MM.1S (cell line): ENCODE data around the gene HOXC6.

Experiments
- DNase-seq: peaks from one replicate; pipeline ENCODE4 v3.0.0-alpha.2; 2015
- H2AFZ ChIP-seq: fragments of 300-600 bp; sonication (generic); 2 replicates; pipeline ENCODE4 v1.6.0; 2016; ENCODE audit warnings: antibody characterized with exemption, low read length
- H3F3A ChIP-seq: fragments of 300-600 bp; sonication (generic); 2 replicates; pipeline ENCODE4 v1.6.1; 2016; ENCODE audit warnings: mild to moderate bottlenecking, antibody characterized with exemption, low read length, moderate library complexity, mixed read lengths; ENCODE audit not compliant: insufficient read depth
- H3K27ac ChIP-seq: fragments of 300-600 bp; sonication (generic); 2 replicates; pipeline ENCODE4 v1.5.1; 2016; ENCODE audit warnings: mild to moderate bottlenecking, low read length
- H3K27me3 ChIP-seq: fragments of 300-600 bp; sonication (generic); replicated peaks from 2 replicates; pipeline ENCODE4 v1.6.0; 2016; ENCODE audit warnings: low read length; ENCODE audit not compliant: insufficient read depth
- H3K36me3 ChIP-seq: fragments of 300-600 bp; sonication (generic); replicated peaks from 2 replicates; pipeline ENCODE4 v1.6.1; 2016; ENCODE audit warnings: mild to moderate bottlenecking, low read length, mixed read lengths; ENCODE audit not compliant: insufficient read depth
- H3K4me1 ChIP-seq: fragments of 300-600 bp; sonication (generic); 2 replicates; pipeline ENCODE4 v1.6.1; 2016; ENCODE audit warnings: low read length, mixed read lengths
- H3K4me2 ChIP-seq: fragments of 300-600 bp; sonication (generic); 2 replicates; pipeline ENCODE4 v1.6.0; 2016; ENCODE audit warnings: low read depth, low read length
- H3K4me3 ChIP-seq: fragments of 300-600 bp; sonication (generic); 2 replicates; pipeline ENCODE4 v1.5.1; 2016; ENCODE audit warnings: low read length, mixed read lengths
- H3K79me2 ChIP-seq: fragments of 300-600 bp; sonication (generic); 2 replicates; pipeline ENCODE4 v1.6.1; 2016; ENCODE audit warnings: mixed run types, low read length, mixed read lengths
- H3K9ac ChIP-seq: fragments of 300-600 bp; sonication (generic); 2 replicates; pipeline ENCODE4 v1.6.1; 2016; ENCODE audit warnings: low read length, mixed read lengths
- H3K9me2 ChIP-seq: fragments of 300-600 bp; sonication (generic); replicated peaks from 2 replicates; pipeline ENCODE4 v1.6.1; 2016; ENCODE audit warnings: mild to moderate bottlenecking, low read length, mixed read lengths; ENCODE audit not compliant: insufficient read depth
- H3K9me3 ChIP-seq: fragments of 300-600 bp; sonication (generic); replicated peaks from 2 replicates; pipeline ENCODE4 v1.6.1; 2016; ENCODE audit warnings: mild to moderate bottlenecking, low read length, mixed read lengths; ENCODE audit not compliant: insufficient read depth
- H4K20me1 ChIP-seq: fragments of 300-600 bp; sonication (generic); 2 replicates; pipeline ENCODE4 v1.6.1; 2016; ENCODE audit warnings: mild to moderate bottlenecking, low read length, moderate library complexity, mixed read lengths; ENCODE audit not compliant: insufficient read depth
- CTCF ChIP-seq: fragments of 300-600 bp; sonication (generic); IDR thresholded peaks from 2 replicates; pipeline ENCODE4 v1.5.1; 2016; ENCODE audit warnings: antibody characterized with exemption, low read length, mixed read lengths
- EZH2 ChIP-seq: fragments of 300-600 bp; sonication (generic); optimal IDR thresholded peaks from 2 replicates; pipeline ENCODE3; 2017; ENCODE audit warnings: low read depth, mild to moderate bottlenecking, antibody characterized with exemption, low read length, mixed read lengths
- EZH2phosphoT487 ChIP-seq: fragments of 300-600 bp; sonication (generic); IDR thresholded peaks from 2 replicates; pipeline ENCODE4 v1.6.1; 2018; ENCODE audit warnings: antibody characterized with exemption, low read length

Gene HOXC6

GRCh38 chr12:53990311-53991076 is 37.7 kb upstream of the HOXC6 start:
- Histone ChIP-seq H3F3A (0 out of 2 replicates have a peak, but pooled peaks cover 6% of the 10 kb centered on the region), H3K4me2 (no peak overlapping the region), H3K27me3 (peaks cover 98% of the 10 kb centered on the region), H3K9me3 (no peaks in the 10 kb centered on the region), H3K36me3 (no peaks in the 10 kb centered on the region), H3K9me2 (no peaks in the 10 kb centered on the region), H4K20me1 (no peaks in the 10 kb centered on the region), H3K4me3 (no peak overlapping the region), H3K27ac (no peak overlapping the region), H3K9ac (no peak overlapping the region), H2AFZ (no peak overlapping the region), H3K4me1 (peaks cover 20% of the 10 kb centered on the region; the same call in 1 of the 2 replicates), H3K79me2 (no peaks in the 10 kb centered on the region)
- peak; percentile 79 for TF ChIP-seq EZH2
- no peak for TF ChIP-seq EZH2phosphoT487
- DNase-seq = no peak

- TF ChIP-seq EZH2 (peak; percentile 28), EZH2phosphoT487 (no peak)
Observed at GRCh38 chr12:53991077-53991460, 37.2 kb upstream of the HOXC6 start.

GRCh38 chr12:53992377-53992889 is 35.8 kb upstream of the HOXC6 start:
- H3F3A ChIP-seq = 0 out of 2 replicates have a peak, but pooled peaks cover 6% of the 10 kb centered on the region
- H3K4me3 ChIP-seq = no peak overlapping the region
- H3K27ac ChIP-seq = no peak overlapping the region
- H3K9me3 ChIP-seq = no peaks in the 10 kb centered on the region
- no peaks in the 10 kb centered on the region for H3K9me2 ChIP-seq
- TF ChIP-seq EZH2 (no peak), EZH2phosphoT487 (no peak), CTCF (no peak)
- H3K36me3 ChIP-seq = no peaks in the 10 kb centered on the region
- peaks cover 96% of the 10 kb centered on the region for H3K27me3 ChIP-seq
- H4K20me1 ChIP-seq = no peaks in the 10 kb centered on the region
- H3K4me2 ChIP-seq = no peak overlapping the region
- no peak for DNase-seq
- peaks cover 23% of the 10 kb centered on the region; the same call in 1 of the 2 replicates for H3K4me1 ChIP-seq
- H3K79me2 ChIP-seq = no peaks in the 10 kb centered on the region
- no peak overlapping the region for H2AFZ ChIP-seq
- H3K9ac ChIP-seq = no peak overlapping the region

More at GRCh38 chr12:53991077-53991460, 37.2 kb upstream of the HOXC6 start:
- no peak overlapping the region for H2AFZ ChIP-seq
- no peaks in the 10 kb centered on the region for H3K9me3 ChIP-seq
- no peak overlapping the region for H3K27ac ChIP-seq
- 0 out of 2 replicates have a peak, but pooled peaks cover 6% of the 10 kb centered on the region for H3F3A ChIP-seq
- peaks cover 96% of the 10 kb centered on the region for H3K27me3 ChIP-seq
- H3K79me2 ChIP-seq = no peaks in the 10 kb centered on the region
- no peaks in the 10 kb centered on the region for H4K20me1 ChIP-seq
- no peaks in the 10 kb centered on the region for H3K36me3 ChIP-seq
- H3K4me1 ChIP-seq = peaks cover 20% of the 10 kb centered on the region; the same call in 1 of the 2 replicates
- no peak overlapping the region for H3K4me2 ChIP-seq
- no peaks in the 10 kb centered on the region for H3K9me2 ChIP-seq
- no peak overlapping the region for H3K9ac ChIP-seq
- H3K4me3 ChIP-seq = no peak overlapping the region
- no peak for DNase-seq

- no peaks in the 10 kb centered on the region for H3K9me3 ChIP-seq
- 0 out of 2 replicates have a peak, but pooled peaks cover 6% of the 10 kb centered on the region for H3F3A ChIP-seq
- H4K20me1 ChIP-seq = no peaks in the 10 kb centered on the region
- DNase-seq = no peak
- no peaks in the 10 kb centered on the region for H3K9me2 ChIP-seq
- H3K4me3 ChIP-seq = no peak overlapping the region
- TF ChIP-seq EZH2phosphoT487 = no peak
- H2AFZ ChIP-seq = no peak overlapping the region
- H3K4me1 ChIP-seq = peaks cover 21% of the 10 kb centered on the region; the same call in 1 of the 2 replicates
- no peak overlapping the region for H3K27ac ChIP-seq
- H3K4me2 ChIP-seq = no peak overlapping the region
- no peaks in the 10 kb centered on the region for H3K36me3 ChIP-seq
- H3K27me3 ChIP-seq = peaks cover 96% of the 10 kb centered on the region
- no peak overlapping the region for H3K9ac ChIP-seq
- no peaks in the 10 kb centered on the region for H3K79me2 ChIP-seq
Observed at GRCh38 chr12:53993162-53994008, 34.9 kb upstream of the HOXC6 start.
